ENCODE results near the gene VIT.

- TF ChIP-seq CTCF (IDR thresholded peaks at IDR 0.05) (no peak), POLR2A (IDR thresholded peaks at IDR 0.05) (no peak)
These were observed 16.5 kb upstream of the VIT start for GRCh38 chr2:36680012-36680411.

Data from prostate gland (tissue), 2 donors.